ENCODE data around the gene PCSK5.

The PCSK5 gene

DNA sequence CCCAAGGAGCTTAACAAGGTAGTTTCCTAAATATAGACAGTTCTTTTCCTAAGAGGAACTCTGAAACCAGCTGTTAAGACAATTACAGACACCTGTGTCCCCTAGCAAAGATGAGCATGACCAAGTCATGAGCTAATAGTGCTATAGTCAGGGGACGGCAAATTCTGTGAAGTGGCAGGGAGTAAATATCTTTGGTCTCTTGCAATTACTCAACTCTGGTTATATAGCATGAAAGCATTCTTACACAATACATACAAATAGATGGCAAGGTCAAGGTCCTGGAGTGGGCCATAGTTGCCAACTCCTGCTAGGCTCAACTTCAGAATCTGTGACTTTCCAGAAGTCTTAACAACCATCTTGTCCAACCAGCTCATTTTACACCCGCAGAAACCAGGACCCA, 400.1 kb downstream of the PCSK5 start:
- Histone ChIP-seq H3K27ac (no peak overlapping the region), H3K4me3 (ENCODE audit: low read depth, low read length) (no peak overlapping the region), H3K27me3 (replicated peaks) (no peaks in the 10 kb centered on the region), H3K36me3 (replicated peaks) (no peaks in the 10 kb centered on the region)
- TF ChIP-seq, protein P1, sequence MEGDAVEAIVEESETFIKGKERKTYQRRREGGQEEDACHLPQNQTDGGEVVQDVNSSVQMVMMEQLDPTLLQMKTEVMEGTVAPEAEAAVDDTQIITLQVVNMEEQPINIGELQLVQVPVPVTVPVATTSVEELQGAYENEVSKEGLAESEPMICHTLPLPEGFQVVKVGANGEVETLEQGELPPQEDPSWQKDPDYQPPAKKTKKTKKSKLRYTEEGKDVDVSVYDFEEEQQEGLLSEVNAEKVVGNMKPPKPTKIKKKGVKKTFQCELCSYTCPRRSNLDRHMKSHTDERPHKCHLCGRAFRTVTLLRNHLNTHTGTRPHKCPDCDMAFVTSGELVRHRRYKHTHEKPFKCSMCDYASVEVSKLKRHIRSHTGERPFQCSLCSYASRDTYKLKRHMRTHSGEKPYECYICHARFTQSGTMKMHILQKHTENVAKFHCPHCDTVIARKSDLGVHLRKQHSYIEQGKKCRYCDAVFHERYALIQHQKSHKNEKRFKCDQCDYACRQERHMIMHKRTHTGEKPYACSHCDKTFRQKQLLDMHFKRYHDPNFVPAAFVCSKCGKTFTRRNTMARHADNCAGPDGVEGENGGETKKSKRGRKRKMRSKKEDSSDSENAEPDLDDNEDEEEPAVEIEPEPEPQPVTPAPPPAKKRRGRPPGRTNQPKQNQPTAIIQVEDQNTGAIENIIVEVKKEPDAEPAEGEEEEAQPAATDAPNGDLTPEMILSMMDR (IDR thresholded peaks at IDR 0.05; ENCODE audit: low read depth, low read length, missing control alignments) = no peak
- DNase-seq = no peak
- in situ Hi-C loops (cut with HindIII; ENCODE audit: low pct_ligation_motif_present, low sequenced_read_pairs) = no loop called here

DNA sequence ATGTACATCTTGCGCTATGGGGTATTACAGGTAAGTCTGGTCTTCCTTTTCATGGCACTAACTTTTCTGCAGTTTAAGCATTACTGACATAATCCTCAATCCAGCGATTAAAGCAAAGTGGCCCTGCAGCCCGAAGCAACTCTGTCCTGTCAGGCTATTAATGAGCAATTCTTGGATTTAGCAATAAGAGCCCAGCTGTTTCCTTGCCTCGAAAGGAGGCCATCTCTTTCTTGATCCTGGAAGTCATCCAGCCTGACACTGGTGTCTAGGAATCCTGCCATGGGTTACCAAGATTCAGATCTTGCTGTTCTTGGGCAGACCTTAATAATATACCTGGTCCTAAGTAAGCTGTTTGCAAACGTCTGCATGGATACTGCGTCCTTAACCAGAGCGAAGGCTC, 401.8 kb downstream of the PCSK5 start:
- Histone ChIP-seq H3K27me3 (replicated peaks) (no peaks in the 10 kb centered on the region), H3K4me3 (ENCODE audit: low read depth, low read length) (no peak overlapping the region), H3K27ac (no peak overlapping the region), H3K36me3 (replicated peaks) (no peaks in the 10 kb centered on the region)
- DNase-seq = no peak
- in situ Hi-C loops (cut with HindIII; ENCODE audit: low pct_ligation_motif_present, low sequenced_read_pairs) = no loop called here
- TF ChIP-seq, protein P1 (IDR thresholded peaks at IDR 0.05; ENCODE audit: low read depth, low read length, missing control alignments) = no peak

DNA sequence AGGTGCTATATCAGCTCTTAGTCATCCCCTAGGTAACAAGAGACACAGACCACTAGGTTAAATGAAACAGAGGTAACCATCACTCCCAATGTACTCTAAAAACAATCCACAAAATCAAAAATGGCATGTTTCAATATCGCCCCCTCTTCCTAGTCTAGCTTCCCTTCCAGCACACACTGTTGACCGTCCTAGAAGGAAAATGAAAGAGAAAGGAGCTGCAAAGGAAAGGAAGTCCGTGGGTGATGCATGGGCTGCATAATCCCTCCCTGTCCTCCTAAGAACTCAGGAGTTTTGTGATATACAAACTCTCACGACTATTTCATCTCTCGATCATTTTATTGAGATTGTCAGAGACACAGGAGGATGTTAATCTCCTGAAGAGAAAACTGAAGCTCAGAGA, 402.2 kb downstream of the PCSK5 start:
- no peaks in the 10 kb centered on the region for H3K36me3 ChIP-seq (replicated peaks)
- DNase-seq = no peak
- H3K27ac ChIP-seq = no peak overlapping the region
- no peaks in the 10 kb centered on the region for H3K27me3 ChIP-seq (replicated peaks)
- in situ Hi-C loops (cut with HindIII; ENCODE audit: low pct_ligation_motif_present, low sequenced_read_pairs) = no loop called here
- TF ChIP-seq, protein P1 (IDR thresholded peaks at IDR 0.05; ENCODE audit: low read depth, low read length, missing control alignments) = no peak
- no peak overlapping the region for H3K4me3 ChIP-seq (ENCODE audit: low read depth, low read length)

DNA sequence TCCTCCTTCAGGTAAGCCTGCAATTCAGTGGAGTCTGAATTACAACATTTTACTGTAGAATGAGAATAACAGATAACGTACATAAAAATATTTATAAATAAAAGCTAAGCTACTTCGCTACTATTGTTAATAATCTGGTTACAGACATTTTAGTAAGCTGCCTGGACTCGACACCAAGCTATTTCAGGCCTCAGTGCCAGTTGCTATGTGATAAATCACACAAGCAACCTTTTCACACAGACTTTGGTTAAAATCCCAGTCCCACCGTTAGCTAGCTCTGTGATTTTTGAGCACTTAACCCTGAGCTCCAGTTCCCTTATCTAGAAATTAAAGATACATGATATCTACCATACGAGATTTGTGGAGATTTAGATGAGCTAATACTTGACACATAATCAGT, 403.8 kb downstream of the PCSK5 start:
- Histone ChIP-seq H3K4me3 (ENCODE audit: low read depth, low read length) (no peak overlapping the region), H3K27me3 (replicated peaks) (no peaks in the 10 kb centered on the region), H3K27ac (no peak overlapping the region), H3K36me3 (replicated peaks) (no peaks in the 10 kb centered on the region)
- DNase-seq = no peak
- TF ChIP-seq, protein P1 (IDR thresholded peaks at IDR 0.05; ENCODE audit: low read depth, low read length, missing control alignments) = no peak
- in situ Hi-C loops (cut with HindIII; ENCODE audit: low pct_ligation_motif_present, low sequenced_read_pairs) = no loop called here

DNA sequence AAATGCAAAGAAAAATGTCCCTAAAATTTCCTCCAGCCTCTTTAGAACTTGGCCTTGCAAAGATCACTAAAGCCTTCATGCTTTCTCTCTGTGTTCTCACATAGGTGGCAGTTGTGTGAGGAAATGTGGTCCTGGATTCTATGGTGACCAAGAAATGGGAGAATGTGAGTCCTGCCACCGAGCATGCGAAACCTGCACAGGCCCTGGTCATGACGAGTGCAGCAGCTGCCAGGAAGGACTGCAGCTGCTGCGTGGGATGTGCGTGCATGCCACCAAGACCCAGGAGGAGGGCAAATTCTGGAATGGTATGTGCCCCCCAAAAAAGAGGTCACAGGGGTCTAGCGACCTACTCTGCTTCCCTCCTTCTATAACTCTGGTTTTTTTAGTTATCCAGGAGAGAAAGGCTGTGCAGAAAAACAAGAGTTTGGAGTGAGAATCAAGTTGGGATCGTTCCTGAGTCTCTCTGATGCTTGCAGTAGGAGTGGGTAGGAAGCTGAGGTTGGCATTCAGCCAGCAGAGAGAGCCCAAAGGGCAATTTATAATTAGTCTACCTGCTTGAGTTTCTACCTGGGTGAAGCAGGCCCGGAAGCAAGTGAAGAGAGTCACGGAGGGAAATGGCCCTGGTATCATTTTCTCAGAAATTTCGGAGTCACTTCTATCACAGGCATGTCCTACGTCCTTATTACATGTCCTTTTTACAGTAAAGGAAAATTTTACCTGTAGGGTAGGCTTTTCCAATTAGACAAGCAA, 406.3 kb downstream of the PCSK5 start:
- in situ Hi-C loops (cut with HindIII; ENCODE audit: low pct_ligation_motif_present, low sequenced_read_pairs) = no loop called here

More for the DNA sequence above, 406.3 kb downstream of the PCSK5 start:
- H3K27me3 ChIP-seq (replicated peaks) = no peaks in the 10 kb centered on the region
- DNase-seq = no peak
- H3K4me3 ChIP-seq (ENCODE audit: low read depth, low read length) = no peak overlapping the region
- TF ChIP-seq, protein P1 (IDR thresholded peaks at IDR 0.05; ENCODE audit: low read depth, low read length, missing control alignments) = no peak
- H3K27ac ChIP-seq = no peak overlapping the region
- H3K36me3 ChIP-seq (replicated peaks) = no peaks in the 10 kb centered on the region
